NOMO-1 treated with DMSO at 0.1 percent for 48 hours (cell line): Measurements from ENCODE around the gene SF3B5.
"Not testable (repeated sequence)": the region's sequence is repeated elsewhere in the genome, so short reads cannot be mapped to it uniquely, and the experiment has no call there.

Experiments
- DNase-seq: peaks from one replicate; lab custom pipeline; 2025; ENCODE audit not compliant: unreplicated experiment; lab: John Stamatoyannopoulos, UW

The SF3B5 gene

GRCh38 chr6:144106206-144106605, 10.8 kb upstream of the SF3B5 start:
- no peak for DNase-seq

- DNase-seq, result peak; percentile 80
Observed at GRCh38 chr6:144104898-144105487, 9.6 kb upstream of the SF3B5 start.

- no peak for DNase-seq
Observed at GRCh38 chr6:144104488-144104887, 9.1 kb upstream of the SF3B5 start.

GRCh38 chr6:144103026-144103563, 7.7 kb upstream of the SF3B5 start:
- DNase-seq, result no peak

GRCh38 chr6:144098993-144099392, 3.6 kb upstream of the SF3B5 start:
- DNase-seq, result no peak

GRCh38 chr6:144094731-144095133, 641 bp downstream of the SF3B5 start:
- no peak for DNase-seq

- DNase-seq, result no peak
Observed at GRCh38 chr6:144093658-144094057, 1.7 kb downstream of the SF3B5 start.

- DNase-seq, result no peak
Observed at GRCh38 chr6:144093236-144093635, 2.1 kb downstream of the SF3B5 start.

GRCh38 chr6:144090384-144090783, 5.0 kb downstream of the SF3B5 start:
- DNase-seq, result peak; percentile 1

GRCh38 chr6:144087789-144088426, 7.5 kb downstream of the SF3B5 start:
- peak; percentile 75 for DNase-seq

GRCh38 chr6:144086959-144087358, 8.4 kb downstream of the SF3B5 start:
- DNase-seq, result no peak

- DNase-seq, result no peak
Observed at GRCh38 chr6:144083172-144083571, 12.2 kb downstream of the SF3B5 start.

- DNase-seq, result not testable (repeated sequence)
Observed at GRCh38 chr6:144082412-144082811, 13.0 kb downstream of the SF3B5 start.

GRCh38 chr6:144077871-144078270, 17.5 kb downstream of the SF3B5 start:
- no peak for DNase-seq

- no peak for DNase-seq
Observed at GRCh38 chr6:144075875-144076274, 19.5 kb downstream of the SF3B5 start.

GRCh38 chr6:144075187-144075586, 20.2 kb downstream of the SF3B5 start:
- DNase-seq, result no peak

GRCh38 chr6:144073024-144073423, 22.3 kb downstream of the SF3B5 start:
- DNase-seq, result no peak

GRCh38 chr6:144069506-144069905, 25.9 kb downstream of the SF3B5 start:
- no peak for DNase-seq

- peak; percentile 42 for DNase-seq
Observed at GRCh38 chr6:144068794-144069193, 26.6 kb downstream of the SF3B5 start.

GRCh38 chr6:144066741-144067484, 28.5 kb downstream of the SF3B5 start:
- DNase-seq, result peak; percentile 63

GRCh38 chr6:144066255-144066654, 29.1 kb downstream of the SF3B5 start:
- DNase-seq, result no peak

GRCh38 chr6:144065213-144065660, 30.1 kb downstream of the SF3B5 start:
- no peak for DNase-seq
